Thyroid gland (tissue), 4 donors: ENCODE data around the gene GABRE.

Experiments
- CTCF ChIP-seq, 6 experiments: fragments of 200-600 bp in 3 of 6; fragments of 450-650 bp in 3 of 6; sonication (generic) in 3 of 6; IDR thresholded peaks; one replicate each; pipeline ENCODE4 v1.5.1; 2016 to 2019; ENCODE audit warnings: antibody characterized with exemption in 6 of 6, mild to moderate bottlenecking in 2 of 6, inconsistent platforms in 1 of 6, moderate library complexity in 1 of 6
- POLR2A ChIP-seq, 2 donors: fragments of 450-650 bp; IDR thresholded peaks; one replicate each; pipeline ENCODE4 v1.6.1; 2017; ENCODE audit warnings: antibody characterized with exemption in 2 of 2, mild to moderate bottlenecking in 2 of 2, moderate library complexity in 1 of 2

GRCh38 chrX:151975736-151976275 is 1.3 kb upstream of the GABRE start:
- no peak for TF ChIP-seq CTCF (IDR thresholded peaks at IDR 0.05)
- TF ChIP-seq POLR2A (IDR thresholded peaks at IDR 0.05): no peak
